ENCODE data around the gene CEACAM19.
"Not testable (repeated sequence)": the region's sequence is repeated elsewhere in the genome, so short reads cannot be mapped to it uniquely, and the experiment has no call there.

Gene CEACAM19

GRCh38 chr19:44717603-44718002 lies 46.3 kb downstream of the CEACAM19 start:
- Histone ChIP-seq H3K27me3 (ENCODE audit: control insufficient read depth in 1 of 2, insufficient read depth in 2 of 2, low read length in 2 of 2) (no peaks in the 10 kb centered on the region), H3K36me3 (ENCODE audit: control insufficient read depth in 2 of 2, insufficient read depth in 2 of 2, low read length in 2 of 2) (no peaks in the 10 kb centered on the region), H3K9ac (ENCODE audit: low read length in 2 of 2) (no peak overlapping the region), H3K4me3 (ENCODE audit: low read length in 2 of 2) (no peak overlapping the region), H3K9me3 (ENCODE audit: control insufficient read depth in 2 of 2, low read length in 2 of 2) (peaks cover 0 to 8% of the 10 kb centered on the region in 2 donors), H3K4me1 (ENCODE audit: control insufficient read depth, insufficient read depth, low read length) (peaks cover 18% of the 10 kb centered on the region), H3K27ac (ENCODE audit: low read length) (no peak overlapping the region)

GRCh38 chr19:44718441-44719261 lies 47.4 kb downstream of the CEACAM19 start:
- peaks cover 18% of the 10 kb centered on the region for H3K4me1 ChIP-seq (ENCODE audit: control insufficient read depth, insufficient read depth, low read length)
- H3K27me3 ChIP-seq (ENCODE audit: control insufficient read depth in 1 of 2, insufficient read depth in 2 of 2, low read length in 2 of 2): no peaks in the 10 kb centered on the region
- peak overlapping the region; percentile 13 to 15 for H3K9ac ChIP-seq (ENCODE audit: low read length in 2 of 2)
- no peaks in the 10 kb centered on the region for H3K36me3 ChIP-seq (ENCODE audit: control insufficient read depth in 2 of 2, insufficient read depth in 2 of 2, low read length in 2 of 2)
- peaks cover 0 to 8% of the 10 kb centered on the region in 2 donors for H3K9me3 ChIP-seq (ENCODE audit: control insufficient read depth in 2 of 2, low read length in 2 of 2)
- H3K27ac ChIP-seq (ENCODE audit: low read length): no peak overlapping the region
- peak overlapping the region in 1 of 2 donors; percentile 22 for H3K4me3 ChIP-seq (ENCODE audit: low read length in 2 of 2)

- H3K27ac ChIP-seq (ENCODE audit: low read length): no peak overlapping the region
- no peak overlapping the region for H3K4me3 ChIP-seq (ENCODE audit: low read length in 2 of 2)
- peaks cover 18% of the 10 kb centered on the region for H3K4me1 ChIP-seq (ENCODE audit: control insufficient read depth, insufficient read depth, low read length)
- no peaks in the 10 kb centered on the region for H3K27me3 ChIP-seq (ENCODE audit: control insufficient read depth in 1 of 2, insufficient read depth in 2 of 2, low read length in 2 of 2)
- no peaks in the 10 kb centered on the region for H3K36me3 ChIP-seq (ENCODE audit: control insufficient read depth in 2 of 2, insufficient read depth in 2 of 2, low read length in 2 of 2)
- H3K9me3 ChIP-seq (ENCODE audit: control insufficient read depth in 2 of 2, low read length in 2 of 2): peaks cover 0 to 8% of the 10 kb centered on the region in 2 donors
- H3K9ac ChIP-seq (ENCODE audit: low read length in 2 of 2): peak overlapping the region in 1 of 2 donors; percentile 13
Observed at GRCh38 chr19:44719262-44719701, 48.0 kb downstream of the CEACAM19 start.

GRCh38 chr19:44720396-44720795 lies 49.1 kb downstream of the CEACAM19 start:
- H3K27ac ChIP-seq (ENCODE audit: low read length); H3K27me3 ChIP-seq (ENCODE audit: control insufficient read depth in 1 of 2, insufficient read depth in 2 of 2, low read length in 2 of 2); H3K9me3 ChIP-seq (ENCODE audit: control insufficient read depth in 2 of 2, low read length in 2 of 2); H3K9ac ChIP-seq (ENCODE audit: low read length in 2 of 2); H3K36me3 ChIP-seq (ENCODE audit: control insufficient read depth in 2 of 2, insufficient read depth in 2 of 2, low read length in 2 of 2); H3K4me3 ChIP-seq (ENCODE audit: low read length in 2 of 2): not testable (repeated sequence)
- peaks cover 18% of the 10 kb centered on the region for H3K4me1 ChIP-seq (ENCODE audit: control insufficient read depth, insufficient read depth, low read length)

GRCh38 chr19:44720945-44721344 lies 49.7 kb downstream of the CEACAM19 start:
- Histone ChIP-seq H3K4me1 (ENCODE audit: control insufficient read depth, insufficient read depth, low read length) (peaks cover 18% of the 10 kb centered on the region), H3K27ac (ENCODE audit: low read length) (no peak overlapping the region), H3K4me3 (ENCODE audit: low read length in 2 of 2) (no peak overlapping the region), H3K9me3 (ENCODE audit: control insufficient read depth in 2 of 2, low read length in 2 of 2) (no peaks in the 10 kb centered on the region), H3K36me3 (ENCODE audit: control insufficient read depth in 2 of 2, insufficient read depth in 2 of 2, low read length in 2 of 2) (no peaks in the 10 kb centered on the region), H3K9ac (ENCODE audit: low read length in 2 of 2) (no peak overlapping the region), H3K27me3 (ENCODE audit: control insufficient read depth in 1 of 2, insufficient read depth in 2 of 2, low read length in 2 of 2) (peaks cover 0 to 2% of the 10 kb centered on the region in 2 donors)

- H3K9me3 ChIP-seq (ENCODE audit: control insufficient read depth in 2 of 2, low read length in 2 of 2); H3K27me3 ChIP-seq (ENCODE audit: control insufficient read depth in 1 of 2, insufficient read depth in 2 of 2, low read length in 2 of 2); H3K36me3 ChIP-seq (ENCODE audit: control insufficient read depth in 2 of 2, insufficient read depth in 2 of 2, low read length in 2 of 2); H3K9ac ChIP-seq (ENCODE audit: low read length in 2 of 2); H3K27ac ChIP-seq (ENCODE audit: low read length); H3K4me3 ChIP-seq (ENCODE audit: low read length in 2 of 2): not testable (repeated sequence)
- H3K4me1 ChIP-seq (ENCODE audit: control insufficient read depth, insufficient read depth, low read length): peaks cover 18% of the 10 kb centered on the region
Observed at GRCh38 chr19:44721369-44721768, 50.1 kb downstream of the CEACAM19 start.

GRCh38 chr19:44722131-44723121 lies 51.1 kb downstream of the CEACAM19 start:
- no peak overlapping the region for H3K4me3 ChIP-seq (ENCODE audit: low read length in 2 of 2)
- peaks cover 0 to 2% of the 10 kb centered on the region in 2 donors for H3K27me3 ChIP-seq (ENCODE audit: control insufficient read depth in 1 of 2, insufficient read depth in 2 of 2, low read length in 2 of 2)
- peaks cover 18% of the 10 kb centered on the region for H3K4me1 ChIP-seq (ENCODE audit: control insufficient read depth, insufficient read depth, low read length)

GRCh38 chr19:44723299-44723951 lies 52.1 kb downstream of the CEACAM19 start:
- Histone ChIP-seq H3K9ac (ENCODE audit: low read length in 2 of 2) (no peak overlapping the region), H3K27ac (ENCODE audit: low read length) (no peak overlapping the region), H3K4me1 (ENCODE audit: control insufficient read depth, insufficient read depth, low read length) (peaks cover 17% of the 10 kb centered on the region), H3K4me3 (ENCODE audit: low read length in 2 of 2) (no peak overlapping the region), H3K9me3 (ENCODE audit: control insufficient read depth in 2 of 2, low read length in 2 of 2) (no peaks in the 10 kb centered on the region), H3K27me3 (ENCODE audit: control insufficient read depth in 1 of 2, insufficient read depth in 2 of 2, low read length in 2 of 2) (peaks cover 0 to 2% of the 10 kb centered on the region in 2 donors), H3K36me3 (ENCODE audit: control insufficient read depth in 2 of 2, insufficient read depth in 2 of 2, low read length in 2 of 2) (no peaks in the 10 kb centered on the region)

More at GRCh38 chr19:44722131-44723121, 51.1 kb downstream of the CEACAM19 start:
- no peak overlapping the region for H3K27ac ChIP-seq (ENCODE audit: low read length)
- no peaks in the 10 kb centered on the region for H3K9me3 ChIP-seq (ENCODE audit: control insufficient read depth in 2 of 2, low read length in 2 of 2)
- H3K36me3 ChIP-seq (ENCODE audit: control insufficient read depth in 2 of 2, insufficient read depth in 2 of 2, low read length in 2 of 2): no peaks in the 10 kb centered on the region
- H3K9ac ChIP-seq (ENCODE audit: low read length in 2 of 2): no peak overlapping the region

GRCh38 chr19:44723952-44724319 lies 52.7 kb downstream of the CEACAM19 start:
- Histone ChIP-seq H3K9ac (ENCODE audit: low read length in 2 of 2) (no peak overlapping the region), H3K36me3 (ENCODE audit: control insufficient read depth in 2 of 2, insufficient read depth in 2 of 2, low read length in 2 of 2) (no peaks in the 10 kb centered on the region), H3K4me1 (ENCODE audit: control insufficient read depth, insufficient read depth, low read length) (peaks cover 12% of the 10 kb centered on the region), H3K27ac (ENCODE audit: low read length) (no peak overlapping the region), H3K9me3 (ENCODE audit: control insufficient read depth in 2 of 2, low read length in 2 of 2) (no peaks in the 10 kb centered on the region), H3K4me3 (ENCODE audit: low read length in 2 of 2) (no peak overlapping the region), H3K27me3 (ENCODE audit: control insufficient read depth in 1 of 2, insufficient read depth in 2 of 2, low read length in 2 of 2) (peaks cover 0 to 2% of the 10 kb centered on the region in 2 donors)

GRCh38 chr19:44725251-44725650 lies 54.0 kb downstream of the CEACAM19 start:
- Histone ChIP-seq H3K9ac (ENCODE audit: low read length in 2 of 2) (no peak overlapping the region), H3K27me3 (ENCODE audit: control insufficient read depth in 1 of 2, insufficient read depth in 2 of 2, low read length in 2 of 2) (peaks cover 0 to 2% of the 10 kb centered on the region in 2 donors), H3K9me3 (ENCODE audit: control insufficient read depth in 2 of 2, low read length in 2 of 2) (no peaks in the 10 kb centered on the region), H3K4me3 (ENCODE audit: low read length in 2 of 2) (no peak overlapping the region), H3K27ac (ENCODE audit: low read length) (no peak overlapping the region), H3K36me3 (ENCODE audit: control insufficient read depth in 2 of 2, insufficient read depth in 2 of 2, low read length in 2 of 2) (no peaks in the 10 kb centered on the region), H3K4me1 (ENCODE audit: control insufficient read depth, insufficient read depth, low read length) (peaks cover 7% of the 10 kb centered on the region)

Data from stomach smooth muscle (tissue), 2 donors.